ENCODE results near the gene SNAP23.

Gene SNAP23

GRCh38 chr15:42578984-42579537 is 83.6 kb downstream of the SNAP23 start:
- H2AFZ ChIP-seq = no peak overlapping the region
- H3K27ac ChIP-seq = no peak overlapping the region
- H3K27me3 ChIP-seq (ENCODE audit: control insufficient read depth, insufficient read depth, low read length) = no peaks in the 10 kb centered on the region
- no peak overlapping the region for H3K4me3 ChIP-seq (ENCODE audit: low read depth, low read length)
- no peaks in the 10 kb centered on the region for H3K4me1 ChIP-seq
- no peak for TF ChIP-seq CTCF (IDR thresholded peaks at IDR 0.05)
- H3K79me2 ChIP-seq = no peaks in the 10 kb centered on the region
- H3K9ac ChIP-seq = no peak overlapping the region
- H3K36me3 ChIP-seq (ENCODE audit: control insufficient read depth, insufficient read depth, low read length) = no peaks in the 10 kb centered on the region
- no peak overlapping the region for H3K4me2 ChIP-seq (ENCODE audit: low read length)
- no peaks in the 10 kb centered on the region for H3K9me3 ChIP-seq (ENCODE audit: control insufficient read depth, low read length)

DNA sequence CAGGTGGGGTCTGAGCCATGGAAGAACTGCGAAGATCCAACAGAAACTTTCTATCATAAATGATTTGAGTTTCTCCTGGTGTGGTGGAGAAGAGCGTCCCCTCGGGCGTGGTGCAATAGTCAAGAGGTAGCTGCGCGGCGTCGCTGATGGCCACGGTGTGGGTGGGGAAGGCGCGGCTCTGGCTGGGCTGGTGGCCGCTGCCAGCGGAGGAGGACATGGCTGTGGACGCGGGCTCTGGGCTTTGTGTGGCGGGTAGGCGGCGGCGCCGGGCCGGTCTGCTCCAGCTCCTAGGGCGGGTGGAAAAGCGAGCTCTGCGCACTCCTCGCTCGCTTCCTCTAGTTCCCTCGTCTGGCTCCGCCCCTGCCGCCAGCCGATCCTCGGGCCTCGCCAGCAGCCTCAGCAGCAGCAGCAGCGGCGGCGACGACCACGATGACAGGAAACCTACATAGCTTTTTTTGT is 85.9 kb downstream of the SNAP23 start:
- Histone ChIP-seq H2AFZ (peak overlapping the region; percentile 75), H3K9ac (no peak overlapping the region), H3K36me3 (ENCODE audit: control insufficient read depth, insufficient read depth, low read length) (no peaks in the 10 kb centered on the region), H3K4me1 (no peaks in the 10 kb centered on the region), H3K27ac (no peak overlapping the region), H3K27me3 (ENCODE audit: control insufficient read depth, insufficient read depth, low read length) (no peaks in the 10 kb centered on the region), H3K79me2 (no peaks in the 10 kb centered on the region), H3K4me3 (ENCODE audit: low read depth, low read length) (peak overlapping the region; percentile 24), H3K4me2 (ENCODE audit: low read length) (peak overlapping the region; percentile 71), H3K9me3 (ENCODE audit: control insufficient read depth, low read length) (no peaks in the 10 kb centered on the region)
- no peak for TF ChIP-seq CTCF (IDR thresholded peaks at IDR 0.05)
